ENCODE measurements around the gene HES7. TPM values are rescaled to one million over a fixed set of nuclear protein-coding genes. Genes with fewer than 3 reads are reported as not detected.
A peak's percentile ranks its signal among the peaks of the same experiment; 100 is the strongest.

Gene HES7
- total RNA-seq, 1 experiment from 2014 or later = 3.1 TPM

DNA sequence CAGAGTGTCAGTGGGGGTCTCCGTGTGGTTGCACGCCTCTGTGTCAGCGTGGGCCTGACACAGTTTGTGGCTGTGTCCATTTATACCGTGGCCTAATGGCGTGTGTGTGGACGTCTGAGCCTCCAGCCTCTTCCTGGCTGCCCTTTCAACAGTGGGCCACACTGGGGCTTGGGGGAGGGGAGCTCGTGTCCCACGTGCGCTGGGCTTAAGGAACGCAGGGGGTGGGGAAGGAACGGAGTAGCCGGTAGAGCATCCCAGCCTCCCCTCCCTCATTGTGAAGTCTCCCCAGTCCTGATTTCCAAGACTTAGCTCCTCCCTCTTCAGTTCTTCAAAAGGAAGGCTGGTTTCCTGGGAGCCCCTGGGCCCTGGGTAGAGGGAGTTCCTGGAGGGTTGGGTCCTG, 9.5 kb upstream of the HES7 start (continued):
- TF ChIP-seq, protein P1, sequence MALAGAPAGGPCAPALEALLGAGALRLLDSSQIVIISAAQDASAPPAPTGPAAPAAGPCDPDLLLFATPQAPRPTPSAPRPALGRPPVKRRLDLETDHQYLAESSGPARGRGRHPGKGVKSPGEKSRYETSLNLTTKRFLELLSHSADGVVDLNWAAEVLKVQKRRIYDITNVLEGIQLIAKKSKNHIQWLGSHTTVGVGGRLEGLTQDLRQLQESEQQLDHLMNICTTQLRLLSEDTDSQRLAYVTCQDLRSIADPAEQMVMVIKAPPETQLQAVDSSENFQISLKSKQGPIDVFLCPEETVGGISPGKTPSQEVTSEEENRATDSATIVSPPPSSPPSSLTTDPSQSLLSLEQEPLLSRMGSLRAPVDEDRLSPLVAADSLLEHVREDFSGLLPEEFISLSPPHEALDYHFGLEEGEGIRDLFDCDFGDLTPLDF (CRISPR knock-in tag; IDR thresholded peaks at IDR 0.05) = no peak
- TF ChIP-seq RELA (CRISPR knock-in tag; IDR thresholded peaks at IDR 0.05; ENCODE audit: borderline replicate concordance) (no peak), GRHL2 (CRISPR knock-in tag; IDR thresholded peaks at IDR 0.05; ENCODE audit: insufficient replicate concordance, severe bottlenecking) (no peak), SOX15 (CRISPR knock-in tag; IDR thresholded peaks at IDR 0.05) (no peak), NR2C2 (CRISPR knock-in tag; IDR thresholded peaks at IDR 0.05) (no peak), IRF2 (CRISPR knock-in tag; IDR thresholded peaks at IDR 0.05; ENCODE audit: borderline replicate concordance, low read depth) (no peak), JAZF1 (CRISPR knock-in tag; IDR thresholded peaks at IDR 0.05) (no peak), CBFB (CRISPR knock-in tag; IDR thresholded peaks at IDR 0.05; ENCODE audit: low read depth) (no peak), MYBL2 (CRISPR knock-in tag; IDR thresholded peaks at IDR 0.05) (0 out of 2 replicates have a peak, but pooled peaks have one; percentile 30), SP1 (CRISPR knock-in tag; conservative IDR thresholded peaks at IDR 0.05) (peak; percentile 28; the same call in 1 of the 2 replicates), CREB1 (CRISPR knock-in tag; IDR thresholded peaks at IDR 0.05) (no peak), ZBTB21 (CRISPR knock-in tag; IDR thresholded peaks at IDR 0.05; ENCODE audit: borderline replicate concordance) (no peak), NR3C1 (CRISPR knock-in tag; conservative IDR thresholded peaks at IDR 0.05; ENCODE audit: low read depth) (no peak), ETV6 (CRISPR knock-in tag; IDR thresholded peaks at IDR 0.05) (no peak), ZNF423 (CRISPR knock-in tag; IDR thresholded peaks at IDR 0.05) (peak; percentile 45; the same call in 1 of the 2 replicates), CREM (CRISPR knock-in tag; IDR thresholded peaks at IDR 0.05) (0 out of 2 replicates have a peak, but pooled peaks have one; percentile 30), NR1H2 (CRISPR knock-in tag; IDR thresholded peaks at IDR 0.05) (no peak)
- TF ChIP-seq, protein P2, sequence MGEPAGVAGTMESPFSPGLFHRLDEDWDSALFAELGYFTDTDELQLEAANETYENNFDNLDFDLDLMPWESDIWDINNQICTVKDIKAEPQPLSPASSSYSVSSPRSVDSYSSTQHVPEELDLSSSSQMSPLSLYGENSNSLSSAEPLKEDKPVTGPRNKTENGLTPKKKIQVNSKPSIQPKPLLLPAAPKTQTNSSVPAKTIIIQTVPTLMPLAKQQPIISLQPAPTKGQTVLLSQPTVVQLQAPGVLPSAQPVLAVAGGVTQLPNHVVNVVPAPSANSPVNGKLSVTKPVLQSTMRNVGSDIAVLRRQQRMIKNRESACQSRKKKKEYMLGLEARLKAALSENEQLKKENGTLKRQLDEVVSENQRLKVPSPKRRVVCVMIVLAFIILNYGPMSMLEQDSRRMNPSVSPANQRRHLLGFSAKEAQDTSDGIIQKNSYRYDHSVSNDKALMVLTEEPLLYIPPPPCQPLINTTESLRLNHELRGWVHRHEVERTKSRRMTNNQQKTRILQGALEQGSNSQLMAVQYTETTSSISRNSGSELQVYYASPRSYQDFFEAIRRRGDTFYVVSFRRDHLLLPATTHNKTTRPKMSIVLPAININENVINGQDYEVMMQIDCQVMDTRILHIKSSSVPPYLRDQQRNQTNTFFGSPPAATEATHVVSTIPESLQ (CRISPR knock-in tag; IDR thresholded peaks at IDR 0.05) = no peak
- TF ChIP-seq, protein P3, sequence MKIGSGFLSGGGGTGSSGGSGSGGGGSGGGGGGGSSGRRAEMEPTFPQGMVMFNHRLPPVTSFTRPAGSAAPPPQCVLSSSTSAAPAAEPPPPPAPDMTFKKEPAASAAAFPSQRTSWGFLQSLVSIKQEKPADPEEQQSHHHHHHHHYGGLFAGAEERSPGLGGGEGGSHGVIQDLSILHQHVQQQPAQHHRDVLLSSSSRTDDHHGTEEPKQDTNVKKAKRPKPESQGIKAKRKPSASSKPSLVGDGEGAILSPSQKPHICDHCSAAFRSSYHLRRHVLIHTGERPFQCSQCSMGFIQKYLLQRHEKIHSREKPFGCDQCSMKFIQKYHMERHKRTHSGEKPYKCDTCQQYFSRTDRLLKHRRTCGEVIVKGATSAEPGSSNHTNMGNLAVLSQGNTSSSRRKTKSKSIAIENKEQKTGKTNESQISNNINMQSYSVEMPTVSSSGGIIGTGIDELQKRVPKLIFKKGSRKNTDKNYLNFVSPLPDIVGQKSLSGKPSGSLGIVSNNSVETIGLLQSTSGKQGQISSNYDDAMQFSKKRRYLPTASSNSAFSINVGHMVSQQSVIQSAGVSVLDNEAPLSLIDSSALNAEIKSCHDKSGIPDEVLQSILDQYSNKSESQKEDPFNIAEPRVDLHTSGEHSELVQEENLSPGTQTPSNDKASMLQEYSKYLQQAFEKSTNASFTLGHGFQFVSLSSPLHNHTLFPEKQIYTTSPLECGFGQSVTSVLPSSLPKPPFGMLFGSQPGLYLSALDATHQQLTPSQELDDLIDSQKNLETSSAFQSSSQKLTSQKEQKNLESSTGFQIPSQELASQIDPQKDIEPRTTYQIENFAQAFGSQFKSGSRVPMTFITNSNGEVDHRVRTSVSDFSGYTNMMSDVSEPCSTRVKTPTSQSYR (CRISPR knock-in tag; IDR thresholded peaks at IDR 0.05) = peak; percentile 86; the same call in 1 of the 2 replicates
- TF ChIP-seq, protein P4, sequence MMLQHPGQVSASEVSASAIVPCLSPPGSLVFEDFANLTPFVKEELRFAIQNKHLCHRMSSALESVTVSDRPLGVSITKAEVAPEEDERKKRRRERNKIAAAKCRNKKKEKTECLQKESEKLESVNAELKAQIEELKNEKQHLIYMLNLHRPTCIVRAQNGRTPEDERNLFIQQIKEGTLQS (CRISPR knock-in tag; conservative IDR thresholded peaks at IDR 0.05) = no peak
- TF ChIP-seq, protein P5, sequence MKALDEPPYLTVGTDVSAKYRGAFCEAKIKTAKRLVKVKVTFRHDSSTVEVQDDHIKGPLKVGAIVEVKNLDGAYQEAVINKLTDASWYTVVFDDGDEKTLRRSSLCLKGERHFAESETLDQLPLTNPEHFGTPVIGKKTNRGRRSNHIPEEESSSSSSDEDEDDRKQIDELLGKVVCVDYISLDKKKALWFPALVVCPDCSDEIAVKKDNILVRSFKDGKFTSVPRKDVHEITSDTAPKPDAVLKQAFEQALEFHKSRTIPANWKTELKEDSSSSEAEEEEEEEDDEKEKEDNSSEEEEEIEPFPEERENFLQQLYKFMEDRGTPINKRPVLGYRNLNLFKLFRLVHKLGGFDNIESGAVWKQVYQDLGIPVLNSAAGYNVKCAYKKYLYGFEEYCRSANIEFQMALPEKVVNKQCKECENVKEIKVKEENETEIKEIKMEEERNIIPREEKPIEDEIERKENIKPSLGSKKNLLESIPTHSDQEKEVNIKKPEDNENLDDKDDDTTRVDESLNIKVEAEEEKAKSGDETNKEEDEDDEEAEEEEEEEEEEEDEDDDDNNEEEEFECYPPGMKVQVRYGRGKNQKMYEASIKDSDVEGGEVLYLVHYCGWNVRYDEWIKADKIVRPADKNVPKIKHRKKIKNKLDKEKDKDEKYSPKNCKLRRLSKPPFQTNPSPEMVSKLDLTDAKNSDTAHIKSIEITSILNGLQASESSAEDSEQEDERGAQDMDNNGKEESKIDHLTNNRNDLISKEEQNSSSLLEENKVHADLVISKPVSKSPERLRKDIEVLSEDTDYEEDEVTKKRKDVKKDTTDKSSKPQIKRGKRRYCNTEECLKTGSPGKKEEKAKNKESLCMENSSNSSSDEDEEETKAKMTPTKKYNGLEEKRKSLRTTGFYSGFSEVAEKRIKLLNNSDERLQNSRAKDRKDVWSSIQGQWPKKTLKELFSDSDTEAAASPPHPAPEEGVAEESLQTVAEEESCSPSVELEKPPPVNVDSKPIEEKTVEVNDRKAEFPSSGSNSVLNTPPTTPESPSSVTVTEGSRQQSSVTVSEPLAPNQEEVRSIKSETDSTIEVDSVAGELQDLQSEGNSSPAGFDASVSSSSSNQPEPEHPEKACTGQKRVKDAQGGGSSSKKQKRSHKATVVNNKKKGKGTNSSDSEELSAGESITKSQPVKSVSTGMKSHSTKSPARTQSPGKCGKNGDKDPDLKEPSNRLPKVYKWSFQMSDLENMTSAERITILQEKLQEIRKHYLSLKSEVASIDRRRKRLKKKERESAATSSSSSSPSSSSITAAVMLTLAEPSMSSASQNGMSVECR (CRISPR knock-in tag; IDR thresholded peaks at IDR 0.05; ENCODE audit: borderline replicate concordance) = no peak; the same call in 1 of the 2 replicates
- TF ChIP-seq, protein P6, sequence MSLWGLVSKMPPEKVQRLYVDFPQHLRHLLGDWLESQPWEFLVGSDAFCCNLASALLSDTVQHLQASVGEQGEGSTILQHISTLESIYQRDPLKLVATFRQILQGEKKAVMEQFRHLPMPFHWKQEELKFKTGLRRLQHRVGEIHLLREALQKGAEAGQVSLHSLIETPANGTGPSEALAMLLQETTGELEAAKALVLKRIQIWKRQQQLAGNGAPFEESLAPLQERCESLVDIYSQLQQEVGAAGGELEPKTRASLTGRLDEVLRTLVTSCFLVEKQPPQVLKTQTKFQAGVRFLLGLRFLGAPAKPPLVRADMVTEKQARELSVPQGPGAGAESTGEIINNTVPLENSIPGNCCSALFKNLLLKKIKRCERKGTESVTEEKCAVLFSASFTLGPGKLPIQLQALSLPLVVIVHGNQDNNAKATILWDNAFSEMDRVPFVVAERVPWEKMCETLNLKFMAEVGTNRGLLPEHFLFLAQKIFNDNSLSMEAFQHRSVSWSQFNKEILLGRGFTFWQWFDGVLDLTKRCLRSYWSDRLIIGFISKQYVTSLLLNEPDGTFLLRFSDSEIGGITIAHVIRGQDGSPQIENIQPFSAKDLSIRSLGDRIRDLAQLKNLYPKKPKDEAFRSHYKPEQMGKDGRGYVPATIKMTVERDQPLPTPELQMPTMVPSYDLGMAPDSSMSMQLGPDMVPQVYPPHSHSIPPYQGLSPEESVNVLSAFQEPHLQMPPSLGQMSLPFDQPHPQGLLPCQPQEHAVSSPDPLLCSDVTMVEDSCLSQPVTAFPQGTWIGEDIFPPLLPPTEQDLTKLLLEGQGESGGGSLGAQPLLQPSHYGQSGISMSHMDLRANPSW (CRISPR knock-in tag; conservative IDR thresholded peaks at IDR 0.05; ENCODE audit: low read depth) = no peak
- TF ChIP-seq, protein P7, sequence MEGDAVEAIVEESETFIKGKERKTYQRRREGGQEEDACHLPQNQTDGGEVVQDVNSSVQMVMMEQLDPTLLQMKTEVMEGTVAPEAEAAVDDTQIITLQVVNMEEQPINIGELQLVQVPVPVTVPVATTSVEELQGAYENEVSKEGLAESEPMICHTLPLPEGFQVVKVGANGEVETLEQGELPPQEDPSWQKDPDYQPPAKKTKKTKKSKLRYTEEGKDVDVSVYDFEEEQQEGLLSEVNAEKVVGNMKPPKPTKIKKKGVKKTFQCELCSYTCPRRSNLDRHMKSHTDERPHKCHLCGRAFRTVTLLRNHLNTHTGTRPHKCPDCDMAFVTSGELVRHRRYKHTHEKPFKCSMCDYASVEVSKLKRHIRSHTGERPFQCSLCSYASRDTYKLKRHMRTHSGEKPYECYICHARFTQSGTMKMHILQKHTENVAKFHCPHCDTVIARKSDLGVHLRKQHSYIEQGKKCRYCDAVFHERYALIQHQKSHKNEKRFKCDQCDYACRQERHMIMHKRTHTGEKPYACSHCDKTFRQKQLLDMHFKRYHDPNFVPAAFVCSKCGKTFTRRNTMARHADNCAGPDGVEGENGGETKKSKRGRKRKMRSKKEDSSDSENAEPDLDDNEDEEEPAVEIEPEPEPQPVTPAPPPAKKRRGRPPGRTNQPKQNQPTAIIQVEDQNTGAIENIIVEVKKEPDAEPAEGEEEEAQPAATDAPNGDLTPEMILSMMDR (IDR thresholded peaks at IDR 0.05) = no peak
- TF ChIP-seq, protein P8, sequence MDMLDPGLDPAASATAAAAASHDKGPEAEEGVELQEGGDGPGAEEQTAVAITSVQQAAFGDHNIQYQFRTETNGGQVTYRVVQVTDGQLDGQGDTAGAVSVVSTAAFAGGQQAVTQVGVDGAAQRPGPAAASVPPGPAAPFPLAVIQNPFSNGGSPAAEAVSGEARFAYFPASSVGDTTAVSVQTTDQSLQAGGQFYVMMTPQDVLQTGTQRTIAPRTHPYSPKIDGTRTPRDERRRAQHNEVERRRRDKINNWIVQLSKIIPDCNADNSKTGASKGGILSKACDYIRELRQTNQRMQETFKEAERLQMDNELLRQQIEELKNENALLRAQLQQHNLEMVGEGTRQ (CRISPR knock-in tag; IDR thresholded peaks at IDR 0.05) = peak; percentile 61
